CD14-positive monocyte (primary cell): Measurements from ENCODE around the gene TNPO3. TPM values are rescaled to one million over a fixed set of nuclear protein-coding genes. Genes with fewer than 3 reads are reported as not detected.

Experiments
- DNase-seq, 3 donors: peaks; one replicate each; pipeline ENCODE4 v3.0.0-alpha.2; 2011 to 2022
- H2AFZ ChIP-seq: 2 replicates; pipeline ENCODE4 v1.6.0; 2012; ENCODE audit warnings: mild to moderate bottlenecking, low read depth, low read length, inconsistent platforms; ENCODE audit not compliant: insufficient read depth, poor library complexity, severe bottlenecking
- H3K27ac ChIP-seq, 2 donors: 1 replicate in 1 of 2; 2 replicates in 1 of 2; pipeline ENCODE4 v1.5.1; 2012 to 2013; ENCODE audit warnings: low read length in 2 of 2, control low read depth in 1 of 2, inconsistent platforms in 1 of 2, low read depth in 1 of 2, mild to moderate bottlenecking in 1 of 2
- H3K27me3 ChIP-seq, 2 donors: one replicate each; pipeline versions ENCODE4 v1.6.0 to v1.6.1; 2011 to 2013; ENCODE audit warnings: low read length in 2 of 2; ENCODE audit not compliant: control insufficient read depth in 2 of 2, insufficient read depth in 2 of 2
- H3K36me3 ChIP-seq, 2 donors: replicated peaks in 1 of 2; 1 replicate in 1 of 2; 2 replicates in 1 of 2; pipeline versions ENCODE4 v1.5.1 to v1.6.1; 2012 to 2013; ENCODE audit warnings: low read length in 2 of 2, control low read depth in 1 of 2, inconsistent platforms in 1 of 2, mild to moderate bottlenecking in 1 of 2; ENCODE audit not compliant: insufficient read depth in 2 of 2, control insufficient read depth in 1 of 2
- H3K4me1 ChIP-seq, 2 donors: 1 replicate in 1 of 2; 2 replicates in 1 of 2; pipeline versions ENCODE4 v1.5.1 to v1.6.1; 2012 to 2013; ENCODE audit warnings: low read length in 2 of 2, control low read depth in 1 of 2, inconsistent platforms in 1 of 2, mild to moderate bottlenecking in 1 of 2, moderate library complexity in 1 of 2; ENCODE audit not compliant: insufficient read depth in 2 of 2, control insufficient read depth in 1 of 2
- H3K4me2 ChIP-seq: replicated peaks from 2 replicates; pipeline ENCODE3; 2012; ENCODE audit warnings: low read length, moderate library complexity, mild to moderate bottlenecking; ENCODE audit not compliant: poor library complexity, severe bottlenecking; ENCODE audit errors: extremely low read depth
- H3K4me3 ChIP-seq, 3 experiments: fragments of 200-600 bp in 1 of 3; sonication (generic) in 1 of 3; replicated peaks in 1 of 3; 1 replicate in 2 of 3; 2 replicates in 1 of 3; pipeline ENCODE4 v1.5.1; 2011 to 2013; ENCODE audit warnings: low read length in 3 of 3, mild to moderate bottlenecking in 3 of 3, control low read depth in 2 of 3, low read depth in 2 of 3, inconsistent platforms in 1 of 3, moderate library complexity in 1 of 3
- H3K79me2 ChIP-seq: 2 replicates; pipeline ENCODE4 v1.6.0; 2012; ENCODE audit warnings: mild to moderate bottlenecking, control low read depth, inconsistent platforms, low read length, moderate library complexity; ENCODE audit not compliant: insufficient read depth
- H3K9ac ChIP-seq: 2 replicates; pipeline ENCODE4 v1.6.0; 2017; ENCODE audit warnings: low read length, mild to moderate bottlenecking; ENCODE audit not compliant: insufficient read depth, poor library complexity, severe bottlenecking
- H3K9me3 ChIP-seq, 2 donors: replicated peaks in 1 of 2; 1 replicate in 1 of 2; 2 replicates in 1 of 2; pipeline versions ENCODE4 v1.5.1 to v1.6.1; 2012 to 2013; ENCODE audit warnings: low read length in 2 of 2, control low read depth in 1 of 2; ENCODE audit not compliant: control insufficient read depth in 1 of 2, insufficient read depth in 1 of 2
- H4K20me1 ChIP-seq: 2 replicates; pipeline ENCODE4 v1.6.0; 2012; ENCODE audit warnings: mild to moderate bottlenecking, low read length, control low read depth, moderate library complexity; ENCODE audit not compliant: insufficient read depth
- H3K27ac Mint-ChIP-seq, 7 donors: one replicate each; pipeline ENCODE4 v1.8.0; 2020; ENCODE audit warnings: mild to moderate bottlenecking in 7 of 7, mixed read lengths in 7 of 7, moderate library complexity in 6 of 7, inconsistent platforms in 2 of 7
- H3K27me3 Mint-ChIP-seq, 3 donors: one replicate each; pipeline ENCODE4 v1.8.0; 2021 to 2022; ENCODE audit warnings: low read depth in 3 of 3, mild to moderate bottlenecking in 3 of 3, mixed read lengths in 3 of 3, moderate library complexity in 3 of 3, inconsistent platforms in 1 of 3
- H3K36me3 Mint-ChIP-seq, 2 donors: one replicate each; pipeline ENCODE4 v1.8.0; 2020; ENCODE audit warnings: mixed read lengths in 2 of 2, inconsistent platforms in 1 of 2, mild to moderate bottlenecking in 1 of 2
- H3K4me1 Mint-ChIP-seq: one replicate; pipeline ENCODE4 v1.8.0; 2020; ENCODE audit warnings: mild to moderate bottlenecking, mixed read lengths
- H3K4me3 Mint-ChIP-seq, 2 donors: one replicate each; pipeline ENCODE4 v1.8.0; 2020; ENCODE audit warnings: mild to moderate bottlenecking in 2 of 2, mixed read lengths in 2 of 2, moderate library complexity in 1 of 2
- H3K9me3 Mint-ChIP-seq, 7 donors: one replicate each; pipeline ENCODE4 v1.8.0; 2020 to 2022; ENCODE audit warnings: mixed read lengths in 7 of 7, mild to moderate bottlenecking in 6 of 7, moderate library complexity in 6 of 7, inconsistent platforms in 2 of 7
- WGBS: methylation state at CpG from one replicate; pipeline ENCODE4 v1.1.5; 2013; ENCODE audit warnings: missing lambda C conversion rate; ENCODE audit not compliant: insufficient coverage; 5-methylcytosine and 5-hydroxymethylcytosine counted together
- intact Hi-C, 2 donors: fragments of 100-400 bp; cut with micrococcal nuclease; formaldehyde crosslinking; loops; one replicate each; pipeline versions ENCODE4 v1.15.0 to v1.15.1; 2023
- polyA plus RNA-seq, 3 donors: library from polyadenylated mRNA; depleted of rRNA in 1 of 3; unstranded in 2 of 3; stranded (reverse) in 1 of 3; fragments of 300-500 nt in 2 of 3; fragments of >200 nt in 1 of 3; fragmentation: Illumina TruSeq in 2 of 3; gene quantifications; 1 replicate in 2 of 3; 2 replicates in 1 of 3; pipeline ENCODE4 v1.2.3, GENCODE V29; 2012 to 2021
- TF ChIP-seq, protein P1 (sequence below): fragments of 200-600 bp; IDR thresholded peaks from one replicate; pipeline ENCODE4 v1.8.0; 2022; ENCODE audit warnings: antibody characterized with exemption, mild to moderate bottlenecking

TNPO3 gene
- polyA plus RNA-seq, 3 donors: 17.0 to 23.8 (median 19.7) TPM

DNA sequence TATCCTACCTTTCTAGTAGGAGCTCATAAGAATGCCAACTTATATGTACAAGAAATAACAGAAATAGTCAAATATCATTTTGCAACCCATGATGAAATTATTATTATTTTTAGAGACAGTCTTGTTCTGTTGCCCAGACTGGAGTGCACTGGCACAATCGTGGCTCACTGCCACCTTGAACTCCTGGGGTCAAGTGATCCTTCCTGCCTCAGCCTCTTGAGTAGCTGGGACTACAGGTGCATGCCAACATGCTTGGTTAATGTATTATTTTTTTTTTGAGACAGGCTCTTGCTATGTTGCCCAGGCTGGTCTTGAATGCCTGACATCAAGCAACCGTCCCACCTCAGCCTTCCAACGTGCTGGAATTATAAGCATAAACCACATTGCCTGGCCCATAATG lies 44.8 kb downstream of the TNPO3 start:
- H3K4me2 ChIP-seq: no peak overlapping the region
- H3K4me3 Mint-ChIP-seq: no peak overlapping the region
- no peak overlapping the region for H3K9ac ChIP-seq
- H3K4me1 Mint-ChIP-seq: peaks cover 51% of the 10 kb centered on the region
- intact Hi-C loops: no loop called here
- peak overlapping the region in 1 of 7 donors; percentile 32 for H3K27ac Mint-ChIP-seq
- TF ChIP-seq, protein P1, sequence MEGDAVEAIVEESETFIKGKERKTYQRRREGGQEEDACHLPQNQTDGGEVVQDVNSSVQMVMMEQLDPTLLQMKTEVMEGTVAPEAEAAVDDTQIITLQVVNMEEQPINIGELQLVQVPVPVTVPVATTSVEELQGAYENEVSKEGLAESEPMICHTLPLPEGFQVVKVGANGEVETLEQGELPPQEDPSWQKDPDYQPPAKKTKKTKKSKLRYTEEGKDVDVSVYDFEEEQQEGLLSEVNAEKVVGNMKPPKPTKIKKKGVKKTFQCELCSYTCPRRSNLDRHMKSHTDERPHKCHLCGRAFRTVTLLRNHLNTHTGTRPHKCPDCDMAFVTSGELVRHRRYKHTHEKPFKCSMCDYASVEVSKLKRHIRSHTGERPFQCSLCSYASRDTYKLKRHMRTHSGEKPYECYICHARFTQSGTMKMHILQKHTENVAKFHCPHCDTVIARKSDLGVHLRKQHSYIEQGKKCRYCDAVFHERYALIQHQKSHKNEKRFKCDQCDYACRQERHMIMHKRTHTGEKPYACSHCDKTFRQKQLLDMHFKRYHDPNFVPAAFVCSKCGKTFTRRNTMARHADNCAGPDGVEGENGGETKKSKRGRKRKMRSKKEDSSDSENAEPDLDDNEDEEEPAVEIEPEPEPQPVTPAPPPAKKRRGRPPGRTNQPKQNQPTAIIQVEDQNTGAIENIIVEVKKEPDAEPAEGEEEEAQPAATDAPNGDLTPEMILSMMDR: no peak
- peaks cover 20 to 31% of the 10 kb centered on the region in 2 donors for H3K4me1 ChIP-seq
- H2AFZ ChIP-seq: no peak overlapping the region
- H3K9me3 Mint-ChIP-seq: peaks cover 0 to 3% (median 0%) of the 10 kb centered on the region in 7 donors
- DNase-seq: no peak
- H3K36me3 Mint-ChIP-seq: peaks cover 49 to 70% of the 10 kb centered on the region in 2 donors
- H3K36me3 ChIP-seq: peaks cover 37 to 69% of the 10 kb centered on the region in 2 donors
- H3K27me3 Mint-ChIP-seq: peaks cover 0 to 1% (median 0%) of the 10 kb centered on the region in 3 donors
- peak overlapping the region in 1 of 2 donors; percentile 53 for H3K27ac ChIP-seq
- peaks cover 91% of the 10 kb centered on the region for H3K79me2 ChIP-seq
- H3K9me3 ChIP-seq: no peaks in the 10 kb centered on the region
- peaks cover 72% of the 10 kb centered on the region for H4K20me1 ChIP-seq
- H3K27me3 ChIP-seq: no peaks in the 10 kb centered on the region
- WGBS: 33% methylated on average over 1 of the region's 3 CpGs
- no peak overlapping the region for H3K4me3 ChIP-seq

- peaks cover 15 to 25% of the 10 kb centered on the region in 2 donors for H3K4me1 ChIP-seq
- no peak overlapping the region for H3K4me2 ChIP-seq
- no peak overlapping the region for H2AFZ ChIP-seq
- H3K36me3 ChIP-seq: peaks cover 43 to 75% of the 10 kb centered on the region in 2 donors
- Mint-ChIP-seq H3K4me1 (peaks cover 44% of the 10 kb centered on the region), H3K4me3 (no peak overlapping the region), H3K27me3 (peaks cover 0 to 1% (median 0%) of the 10 kb centered on the region in 3 donors), H3K9me3 (peaks cover 0 to 3% (median 0%) of the 10 kb centered on the region in 7 donors), H3K36me3 (peaks cover 50 to 72% of the 10 kb centered on the region in 2 donors), H3K27ac (peak overlapping the region in 2 of 7 donors; percentile 32 to 77)
- H3K9me3 ChIP-seq: no peaks in the 10 kb centered on the region
- no CpG with 5 or more reads among the region's 3 CpGs for WGBS
- H3K79me2 ChIP-seq: peaks cover 92% of the 10 kb centered on the region
- DNase-seq: no peak
- TF ChIP-seq, protein P1: no peak
- intact Hi-C loops: no loop called here
- H4K20me1 ChIP-seq: peaks cover 65% of the 10 kb centered on the region
- peak overlapping the region in 1 of 2 donors; percentile 53 for H3K27ac ChIP-seq
- H3K9ac ChIP-seq: no peak overlapping the region
- H3K4me3 ChIP-seq: no peak overlapping the region
- no peaks in the 10 kb centered on the region for H3K27me3 ChIP-seq
Observed at GRCh38 chr7:129009437-129009836, 45.5 kb downstream of the TNPO3 start.
